Posterior cingulate gyrus (tissue), 11 donors: Measurements from ENCODE around the gene INSM1.

Experiments used
- DNase-seq, 10 donors: peaks; one replicate each; pipeline versions ENCODE4 v3.0.0 to v3.0.0-alpha.2; 2020 to 2021; ENCODE audit warnings: mixed read lengths in 3 of 10
- intact Hi-C: fragments of 100-400 bp; cut with DNase I; formaldehyde crosslinking; loops from one replicate; pipeline ENCODE4 v1.15.1; 2023

INSM1 gene

DNA sequence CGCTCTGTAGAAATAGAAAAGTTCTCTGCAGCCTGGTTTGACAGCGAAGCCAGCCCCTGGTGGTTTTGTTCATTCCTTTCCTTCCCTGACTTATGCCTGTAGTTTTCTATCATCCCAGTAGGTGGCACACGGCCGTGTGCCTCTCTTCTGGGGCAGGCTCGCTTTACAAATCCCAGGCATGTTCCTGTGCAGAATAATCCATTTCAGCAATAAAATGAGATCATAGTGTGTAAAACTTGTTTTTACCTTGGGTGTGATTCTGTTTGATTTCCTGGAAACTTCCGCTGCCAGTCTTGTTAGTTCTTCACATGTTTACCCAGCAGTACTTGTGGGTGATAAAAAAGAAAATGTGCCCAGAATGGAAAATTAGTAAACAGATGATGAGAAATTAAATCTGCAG is 7.4 kb upstream of the INSM1 start:
- peak in 6 of 10 donors; percentile 32 to 86 (median 52) for DNase-seq
- intact Hi-C loops = loop anchor here (2.0 to 5.0 kb wide), 2 partner anchors 92 to 208 kb away; no protein-coding TSS in a partner anchor

GRCh38 chr20:20362774-20363433 is 5.0 kb upstream of the INSM1 start:
- peak in 6 of 10 donors; percentile 11 to 90 (median 36) for DNase-seq
- intact Hi-C loops = loop anchor here (5.0 kb wide), 1 partner anchor 89 kb away; no protein-coding TSS in a partner anchor

- peak in 1 of 10 donors; percentile 79 for DNase-seq
- intact Hi-C loops = loop anchor here (5.0 kb wide), 1 partner anchor 89 kb away; no protein-coding TSS in a partner anchor
These were observed 4.5 kb upstream of the INSM1 start for GRCh38 chr20:20363434-20363798.

- intact Hi-C loops = loop anchor here (5.0 kb wide), 1 partner anchor 88 kb away; no protein-coding TSS in a partner anchor
These were observed 3.9 kb upstream of the INSM1 start for GRCh38 chr20:20363799-20364592.

DNA sequence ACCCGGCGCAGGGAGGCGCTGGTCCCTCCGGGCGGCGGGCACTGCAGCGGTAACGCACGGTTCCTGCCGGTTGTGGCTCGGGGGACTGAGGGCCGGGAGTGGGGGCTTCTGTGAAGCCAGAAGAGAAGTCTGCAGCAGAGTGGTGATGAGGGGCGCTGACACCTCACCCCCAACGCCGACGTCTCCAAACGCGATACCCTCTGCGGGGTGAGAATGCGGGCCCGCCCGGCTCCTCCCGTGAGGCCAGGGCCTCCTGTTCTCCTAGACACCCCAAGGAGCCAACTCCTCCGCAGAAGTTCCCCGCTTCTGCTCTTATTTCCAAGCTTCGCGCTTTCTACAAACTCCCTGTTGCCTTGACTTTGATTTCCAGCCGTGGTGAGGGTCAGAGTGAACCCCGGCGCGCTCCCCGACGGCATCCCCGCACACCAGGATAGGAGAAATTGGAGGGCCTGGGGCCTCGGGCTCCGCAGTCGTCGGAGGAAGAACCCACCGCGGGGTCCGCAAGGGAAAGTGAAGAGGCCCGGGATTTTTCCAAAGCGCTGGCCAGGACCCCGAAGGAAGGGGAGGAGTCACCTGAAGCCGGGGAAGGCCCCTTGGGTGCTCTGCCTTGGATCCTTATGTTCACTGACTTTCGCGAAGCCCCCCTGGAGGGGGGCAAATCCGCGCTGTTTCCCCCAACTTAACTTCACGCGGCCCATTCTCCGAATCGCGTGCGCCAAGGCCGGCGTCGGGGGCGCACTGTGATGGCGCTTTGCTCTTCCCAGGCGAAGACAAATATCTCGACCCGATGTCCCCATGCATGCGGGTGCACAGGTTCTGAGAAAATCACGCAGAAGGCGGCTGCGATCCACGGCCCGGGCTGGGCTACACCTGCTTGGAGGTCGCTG is 3.1 kb upstream of the INSM1 start:
- peak in 1 of 10 donors; percentile 78 for DNase-seq
- intact Hi-C loops = loop anchor here (5.0 kb wide), 2 partner anchors 42 to 87 kb away; no protein-coding TSS in a partner anchor

More at GRCh38 chr20:20363799-20364592, 3.9 kb upstream of the INSM1 start:
- DNase-seq = no peak

DNA sequence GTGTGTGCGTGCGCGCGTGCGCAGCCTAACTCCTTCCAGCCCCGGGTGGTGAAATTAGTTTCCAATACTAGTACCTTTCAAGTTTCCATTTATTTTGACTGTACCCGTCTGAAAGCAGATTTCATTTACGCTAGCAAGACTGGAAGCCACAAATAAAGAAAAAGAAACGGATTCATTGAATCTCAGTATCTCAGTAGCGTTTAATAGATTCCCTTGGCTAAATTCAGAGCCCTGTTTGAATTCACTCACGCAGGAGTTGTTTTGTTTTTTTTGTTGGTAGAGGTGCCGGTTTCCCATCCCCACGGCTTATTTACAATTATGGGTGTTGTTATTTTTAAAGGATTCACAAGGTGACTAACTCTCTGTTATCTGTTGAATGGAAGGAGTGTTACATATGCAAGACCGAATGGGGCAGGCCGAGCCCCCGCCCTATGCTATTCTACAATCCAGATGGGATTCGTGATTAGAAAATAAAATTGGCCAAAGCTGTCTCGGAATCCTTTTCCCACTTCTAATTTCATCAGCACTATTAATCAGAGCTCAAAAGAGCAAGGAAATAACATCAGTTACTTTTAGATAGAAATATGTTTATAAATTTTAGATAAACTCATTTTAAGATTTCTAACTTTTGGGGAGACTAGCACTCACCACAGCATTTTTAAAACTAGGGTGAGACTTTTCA is 2.3 kb upstream of the INSM1 start:
- DNase-seq = no peak
- intact Hi-C loops = loop anchor here (5.0 kb wide), 1 partner anchor 42 kb away; no protein-coding TSS in a partner anchor

DNA sequence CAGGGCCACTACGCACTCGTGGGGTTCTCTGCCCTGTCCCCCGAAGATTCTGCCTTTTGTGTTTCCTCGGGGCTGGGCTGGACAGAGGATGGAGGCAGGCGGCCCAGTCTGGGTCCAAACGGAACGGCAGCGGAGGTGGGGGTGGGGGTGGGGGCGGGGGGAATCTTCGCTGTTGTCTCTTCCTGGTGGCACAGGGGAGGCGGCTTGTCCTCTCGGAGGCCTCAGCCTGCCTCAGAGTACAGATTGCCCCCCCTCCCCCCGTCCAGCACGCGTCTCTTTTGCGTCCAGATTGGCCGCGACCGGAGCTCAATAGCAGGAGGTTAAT is 1.4 kb upstream of the INSM1 start:
- peak in 1 of 10 donors; percentile 6 for DNase-seq

DNA sequence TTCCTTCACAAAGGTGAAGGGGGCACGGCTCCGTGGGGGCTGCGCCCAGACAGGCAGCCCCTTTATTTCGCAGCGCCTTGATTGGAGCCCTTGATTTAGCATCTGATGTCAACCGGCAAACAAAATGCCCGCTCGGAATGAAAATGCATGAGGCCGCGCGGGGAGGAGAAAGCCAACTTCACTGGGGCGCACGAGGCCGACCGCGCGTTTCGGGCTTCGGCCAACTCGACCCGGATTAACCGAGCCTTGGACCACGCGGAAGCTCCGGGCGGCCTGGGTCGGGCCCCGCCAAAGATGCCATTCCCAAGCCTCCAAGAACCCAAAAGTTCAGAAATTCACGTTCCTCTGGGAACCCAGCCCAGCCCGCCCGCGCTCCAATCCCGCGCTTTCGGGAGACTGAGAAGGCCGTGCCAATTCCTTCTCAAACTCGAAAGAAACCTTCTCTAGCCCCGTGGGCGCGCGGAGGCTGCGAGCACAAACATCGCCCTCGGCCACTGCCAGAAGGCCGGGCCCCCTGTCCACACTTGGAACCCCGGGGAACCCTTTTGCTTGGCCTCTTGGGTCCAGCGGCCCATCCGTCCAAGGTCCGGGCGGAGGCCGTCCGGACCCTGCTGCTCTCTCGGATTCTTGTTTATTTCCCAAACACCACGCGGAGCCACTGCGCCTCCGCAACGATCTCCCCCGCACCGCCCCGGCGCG is 879 bp upstream of the INSM1 start:
- DNase-seq = peak in 7 of 10 donors; percentile 33 to 88 (median 55)
- intact Hi-C loops = loop anchor here (5.0 kb wide), 1 partner anchor 40 kb away; no protein-coding TSS in a partner anchor

More for the DNA sequence above, 1.4 kb upstream of the INSM1 start:
- intact Hi-C loops = loop anchor here (5.0 kb wide), 1 partner anchor 41 kb away; no protein-coding TSS in a partner anchor

GRCh38 chr20:20368418-20369249 is 730 bp downstream of the INSM1 start:
- intact Hi-C loops = loop anchor here (5.0 kb wide), 1 partner anchor 39 kb away; no protein-coding TSS in a partner anchor
- peak in 3 of 10 donors; percentile 18 to 85 (median 40) for DNase-seq

DNA sequence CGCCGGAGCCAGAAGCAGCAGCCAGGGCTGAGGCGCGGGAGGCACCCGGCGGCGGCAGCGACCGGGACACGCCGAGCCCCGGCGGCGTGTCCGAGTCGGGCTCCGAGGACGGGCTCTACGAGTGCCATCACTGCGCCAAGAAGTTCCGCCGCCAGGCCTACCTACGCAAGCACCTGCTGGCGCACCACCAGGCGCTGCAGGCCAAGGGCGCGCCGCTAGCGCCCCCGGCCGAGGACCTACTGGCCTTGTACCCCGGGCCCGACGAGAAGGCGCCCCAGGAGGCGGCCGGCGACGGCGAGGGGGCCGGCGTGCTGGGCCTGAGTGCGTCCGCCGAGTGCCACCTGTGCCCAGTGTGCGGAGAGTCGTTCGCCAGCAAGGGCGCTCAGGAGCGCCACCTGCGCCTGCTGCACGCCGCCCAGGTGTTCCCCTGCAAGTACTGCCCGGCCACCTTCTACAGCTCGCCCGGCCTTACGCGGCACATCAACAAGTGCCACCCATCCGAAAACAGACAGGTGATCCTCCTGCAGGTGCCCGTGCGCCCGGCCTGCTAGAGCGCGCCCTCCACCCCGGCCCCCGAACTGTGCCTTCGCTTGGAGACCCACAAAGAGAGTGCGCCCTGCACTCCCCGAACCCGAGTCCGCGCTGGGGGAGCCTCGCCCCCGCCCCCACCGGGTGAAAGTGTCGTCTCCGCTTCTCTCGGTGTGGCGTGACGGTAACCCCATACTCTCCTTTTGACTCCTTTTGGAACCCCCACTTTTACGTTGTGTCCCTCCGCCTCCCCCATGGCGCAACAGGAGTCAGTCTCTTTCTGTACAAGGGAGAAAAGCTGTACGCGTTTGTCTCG is 1.6 kb downstream of the INSM1 start:
- DNase-seq = peak in 6 of 10 donors; percentile 15 to 87 (median 26)
- intact Hi-C loops = loop anchor here (5.0 kb wide), 1 partner anchor 38 kb away; no protein-coding TSS in a partner anchor

DNA sequence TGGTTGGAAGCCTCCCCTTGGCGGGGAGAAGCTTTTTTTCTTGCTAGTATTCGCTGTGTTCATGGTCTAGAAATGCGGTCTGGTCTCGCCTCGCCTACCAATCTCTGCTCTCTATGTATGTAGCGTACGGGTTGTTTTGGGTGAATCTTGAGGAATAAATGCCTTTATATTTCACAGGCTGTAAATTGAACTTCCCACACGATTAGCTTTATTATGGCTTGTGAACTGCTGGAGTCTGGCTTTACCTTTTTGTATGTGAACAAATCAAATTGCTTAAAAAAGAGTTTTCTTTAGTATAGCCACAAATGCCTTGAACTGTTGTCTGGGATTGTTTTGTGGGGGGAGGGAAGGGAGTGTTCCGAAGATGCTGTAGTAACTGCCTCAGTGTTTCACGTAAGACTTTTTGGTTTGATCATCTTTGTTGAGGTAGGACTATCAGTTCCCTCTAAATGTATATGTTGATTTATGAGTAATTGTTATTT is 2.2 kb downstream of the INSM1 start:
- no peak for DNase-seq
- intact Hi-C loops = no loop called here

DNA sequence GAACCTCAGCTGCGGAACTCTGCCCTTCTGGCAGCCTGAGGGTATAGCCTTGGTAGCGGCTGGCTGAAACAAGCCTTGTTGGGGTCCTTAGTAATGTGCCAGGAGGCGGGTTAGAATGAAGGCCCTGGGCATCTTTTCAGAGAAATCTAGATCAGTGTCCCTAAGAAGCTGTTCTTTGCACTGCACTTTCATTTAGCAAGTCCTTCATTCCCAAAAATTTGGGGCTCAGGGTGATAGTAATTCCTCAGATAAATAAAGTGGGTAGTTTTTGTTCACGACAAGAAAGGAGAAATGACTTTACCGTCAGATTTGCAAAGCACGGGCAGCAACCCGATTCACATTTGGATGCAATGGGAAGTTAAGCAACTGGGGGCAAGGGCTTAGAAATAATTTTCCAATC is 3.2 kb downstream of the INSM1 start:
- DNase-seq = no peak
- intact Hi-C loops = no loop called here

DNA sequence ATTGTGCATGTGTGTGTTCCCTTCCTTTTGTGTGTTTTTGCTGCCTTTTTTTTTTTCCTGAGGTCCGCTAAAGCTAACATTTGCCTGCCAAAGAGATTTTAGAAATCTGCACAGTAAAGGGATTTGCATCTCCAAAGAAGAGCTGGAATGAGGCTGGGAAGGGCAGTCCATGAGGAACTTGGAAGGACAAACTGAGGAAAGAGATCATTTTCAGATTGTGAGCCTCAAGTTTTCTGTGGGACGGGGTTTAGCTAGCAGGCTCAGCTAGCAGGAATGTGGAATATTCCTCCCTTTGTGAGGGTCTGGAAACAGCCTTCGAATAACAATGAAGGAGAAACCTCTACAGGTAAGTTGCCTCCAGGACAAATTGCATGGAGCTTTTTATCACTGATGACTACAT is 3.8 kb downstream of the INSM1 start:
- intact Hi-C loops = no loop called here
- DNase-seq = no peak

- peak in 4 of 10 donors; percentile 49 to 92 (median 88) for DNase-seq
- intact Hi-C loops = no loop called here
These were observed 5.2 kb downstream of the INSM1 start for GRCh38 chr20:20373091-20373571.

DNA sequence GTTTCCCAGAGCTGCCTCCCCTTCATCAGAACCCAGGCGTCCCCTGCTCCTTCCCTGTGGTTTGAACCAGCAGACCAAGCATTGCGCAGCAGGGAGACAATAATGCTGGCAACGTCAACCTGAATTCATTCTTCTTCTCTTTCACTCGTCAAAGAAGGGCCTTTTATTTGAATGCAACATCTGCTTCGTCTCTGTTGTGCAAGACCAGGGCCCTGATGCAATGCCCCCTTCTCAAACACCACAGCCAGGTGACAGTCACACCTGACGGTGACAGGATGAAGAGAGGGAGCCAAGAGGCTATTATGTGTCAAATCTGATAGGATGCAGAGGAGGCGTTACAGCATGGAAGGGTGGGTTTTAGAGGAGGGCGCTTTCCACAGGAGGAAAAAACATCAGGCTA is 8.0 kb downstream of the INSM1 start:
- intact Hi-C loops = no loop called here
- no peak for DNase-seq

DNA sequence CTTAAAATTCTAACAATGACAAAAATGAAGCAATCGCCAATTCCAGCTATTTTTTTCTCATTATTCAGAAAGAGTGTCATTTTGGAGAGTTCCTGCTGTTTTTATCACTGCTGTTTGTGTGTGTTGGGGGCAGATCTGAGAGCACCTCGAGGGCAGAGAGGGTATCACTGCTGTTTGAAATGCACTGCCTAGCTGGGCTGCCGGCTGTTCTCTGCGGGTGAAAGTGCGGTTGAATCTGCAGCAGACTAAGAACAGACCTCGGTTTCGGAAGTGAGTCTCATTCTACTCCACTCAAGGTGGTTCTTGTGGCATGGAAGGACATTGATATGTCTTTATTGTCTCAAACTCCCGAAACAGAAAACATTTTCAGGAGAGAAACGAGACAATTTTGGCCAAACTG is 18.3 kb downstream of the INSM1 start:
- DNase-seq = no peak
- intact Hi-C loops = no loop called here

GRCh38 chr20:20390393-20390792 is 22.5 kb downstream of the INSM1 start:
- DNase-seq = no peak

More at GRCh38 chr20:20390393-20390792, 22.5 kb downstream of the INSM1 start:
- intact Hi-C loops = no loop called here
